Spinal cord (tissue), 10 donors: Measurements from ENCODE around the gene ANAPC13. TPM values are rescaled to one million over a fixed set of nuclear protein-coding genes. Genes with fewer than 3 reads are reported as not detected.

Experiments used
- DNase-seq, 6 donors: peaks; one replicate each; pipeline versions ENCODE4 v3.0.0 to v3.0.0-alpha.2; 2013 to 2015; ENCODE audit warnings: low spot score in 6 of 6, low read depth in 4 of 6
- H3K27ac ChIP-seq: one replicate; pipeline ENCODE4 v1.5.1; 2013; ENCODE audit warnings: low read depth, low read length, control low read depth
- H3K27me3 ChIP-seq: one replicate; pipeline ENCODE4 v1.6.1; 2013; ENCODE audit warnings: low read length; ENCODE audit not compliant: control insufficient read depth, insufficient read depth
- H3K36me3 ChIP-seq: one replicate; pipeline ENCODE4 v1.6.1; 2013; ENCODE audit warnings: low read length; ENCODE audit not compliant: control insufficient read depth, insufficient read depth
- H3K4me1 ChIP-seq: one replicate; pipeline ENCODE4 v1.6.1; 2013; ENCODE audit warnings: low read length; ENCODE audit not compliant: control insufficient read depth, insufficient read depth
- H3K4me3 ChIP-seq: one replicate; pipeline ENCODE4 v1.5.1; 2013; ENCODE audit warnings: low read depth, low read length, control low read depth
- H3K9me3 ChIP-seq: one replicate; pipeline ENCODE4 v1.6.1; 2013; ENCODE audit warnings: low read length; ENCODE audit not compliant: control insufficient read depth, insufficient read depth
- WGBS: methylation state at CpG from one replicate; pipeline ENCODE4 v1.1.5; 2013; ENCODE audit warnings: missing lambda C conversion rate; ENCODE audit not compliant: insufficient coverage; 5-methylcytosine and 5-hydroxymethylcytosine counted together
- polyA plus RNA-seq, 2 donors: library from polyadenylated mRNA; unstranded; fragments of 120-200 nt; gene quantifications; one replicate each; pipeline ENCODE4 v1.2.1, GENCODE V29; 2013; ENCODE audit not compliant: insufficient read length in 2 of 2
- total RNA-seq, 2 donors: library from RNA; depleted of rRNA in 1 of 2; stranded (reverse); fragments of 120-200 nt in 1 of 2; fragments of >200 nt in 1 of 2; gene quantifications; one replicate each; pipeline versions ENCODE4 v1.2.3 to v1.2.4, GENCODE V29; 2013 to 2014
- donor health status: healthy.

The ANAPC13 gene
- total and polyA plus RNA-seq, 4 donors = 99.0 to 143 (median 106) TPM

- Histone ChIP-seq H3K9me3 (no peaks in the 10 kb centered on the region), H3K27ac (no peak overlapping the region), H3K36me3 (peaks cover 2% of the 10 kb centered on the region), H3K4me3 (no peak overlapping the region), H3K27me3 (no peaks in the 10 kb centered on the region), H3K4me1 (peaks cover 3% of the 10 kb centered on the region)
- peak; percentile 62 to 96 (median 82) for DNase-seq
- WGBS = 20% methylated on average over 5 of the region's 9 CpGs
Observed at GRCh38 chr3:134473868-134474546, 11.8 kb downstream of the ANAPC13 start.

GRCh38 chr3:134472831-134473230, 13.0 kb downstream of the ANAPC13 start:
- Histone ChIP-seq H3K4me3 (no peak overlapping the region), H3K27ac (no peak overlapping the region), H3K27me3 (no peaks in the 10 kb centered on the region), H3K4me1 (peaks cover 3% of the 10 kb centered on the region), H3K36me3 (peaks cover 2% of the 10 kb centered on the region), H3K9me3 (no peaks in the 10 kb centered on the region)
- no peak for DNase-seq
- 94% methylated on average over 3 of the region's 6 CpGs for WGBS

GRCh38 chr3:134471521-134472193, 14.1 kb downstream of the ANAPC13 start:
- DNase-seq = no peak
- peaks cover 3% of the 10 kb centered on the region for H3K4me1 ChIP-seq
- no peaks in the 10 kb centered on the region for H3K27me3 ChIP-seq
- H3K36me3 ChIP-seq = peaks cover 2% of the 10 kb centered on the region
- 100% methylated on average over 1 of the region's 8 CpGs for WGBS
- no peak overlapping the region for H3K27ac ChIP-seq
- H3K9me3 ChIP-seq = no peaks in the 10 kb centered on the region
- H3K4me3 ChIP-seq = no peak overlapping the region

- Histone ChIP-seq H3K36me3 (no peaks in the 10 kb centered on the region), H3K27me3 (no peaks in the 10 kb centered on the region), H3K9me3 (no peaks in the 10 kb centered on the region), H3K4me3 (no peak overlapping the region), H3K4me1 (peaks cover 15% of the 10 kb centered on the region), H3K27ac (no peak overlapping the region)
- no peak for DNase-seq
- WGBS = no CpG with 5 or more reads among the region's 4 CpGs
Observed at GRCh38 chr3:134468519-134468918, 17.3 kb downstream of the ANAPC13 start.

- no peaks in the 10 kb centered on the region for H3K36me3 ChIP-seq
- no peaks in the 10 kb centered on the region for H3K27me3 ChIP-seq
- H3K4me1 ChIP-seq = peaks cover 20% of the 10 kb centered on the region
- no peaks in the 10 kb centered on the region for H3K9me3 ChIP-seq
- peak in 1 of 6 donors; percentile 81 for DNase-seq
- WGBS = no CpG with 5 or more reads among the region's 1 CpG
- H3K4me3 ChIP-seq = no peak overlapping the region
- no peak overlapping the region for H3K27ac ChIP-seq
Observed at GRCh38 chr3:134466331-134466730, 19.5 kb downstream of the ANAPC13 start.

- Histone ChIP-seq H3K27me3 (no peaks in the 10 kb centered on the region), H3K9me3 (no peaks in the 10 kb centered on the region), H3K27ac (peak overlapping the region; percentile 92), H3K4me3 (no peak overlapping the region), H3K4me1 (peaks cover 20% of the 10 kb centered on the region), H3K36me3 (no peaks in the 10 kb centered on the region)
- DNase-seq = no peak
- WGBS = 70% methylated on average over 8 of the region's 8 CpGs
Observed at GRCh38 chr3:134464689-134465365, 21.0 kb downstream of the ANAPC13 start.

GRCh38 chr3:134464064-134464688, 21.6 kb downstream of the ANAPC13 start:
- Histone ChIP-seq H3K36me3 (no peaks in the 10 kb centered on the region), H3K27ac (peak overlapping the region; percentile 92), H3K9me3 (no peaks in the 10 kb centered on the region), H3K4me1 (peaks cover 20% of the 10 kb centered on the region), H3K27me3 (no peaks in the 10 kb centered on the region), H3K4me3 (no peak overlapping the region)
- 18% methylated on average over 3 of the region's 13 CpGs for WGBS
- DNase-seq = peak in 5 of 6 donors; percentile 55 to 98 (median 72)

- peak overlapping the region; percentile 92 for H3K27ac ChIP-seq
Observed at GRCh38 chr3:134463676-134464063, 22.1 kb downstream of the ANAPC13 start.

GRCh38 chr3:134462331-134462941, 23.3 kb downstream of the ANAPC13 start:
- H3K27me3 ChIP-seq = no peaks in the 10 kb centered on the region
- H3K27ac ChIP-seq = peak overlapping the region; percentile 78
- DNase-seq = peak in 1 of 6 donors; percentile 52
- H3K4me3 ChIP-seq = no peak overlapping the region
- H3K4me1 ChIP-seq = peaks cover 20% of the 10 kb centered on the region
- no peaks in the 10 kb centered on the region for H3K36me3 ChIP-seq
- 42% methylated on average over 2 of the region's 5 CpGs for WGBS
- no peaks in the 10 kb centered on the region for H3K9me3 ChIP-seq

More at GRCh38 chr3:134463676-134464063, 22.1 kb downstream of the ANAPC13 start:
- H3K4me3 ChIP-seq = no peak overlapping the region
- WGBS = 28% methylated on average over 3 of the region's 4 CpGs
- no peaks in the 10 kb centered on the region for H3K36me3 ChIP-seq
- peaks cover 20% of the 10 kb centered on the region for H3K4me1 ChIP-seq
- no peak for DNase-seq
- no peaks in the 10 kb centered on the region for H3K27me3 ChIP-seq
- no peaks in the 10 kb centered on the region for H3K9me3 ChIP-seq
